ENCODE measurements around the gene AFAP1L1.

The AFAP1L1 gene

DNA sequence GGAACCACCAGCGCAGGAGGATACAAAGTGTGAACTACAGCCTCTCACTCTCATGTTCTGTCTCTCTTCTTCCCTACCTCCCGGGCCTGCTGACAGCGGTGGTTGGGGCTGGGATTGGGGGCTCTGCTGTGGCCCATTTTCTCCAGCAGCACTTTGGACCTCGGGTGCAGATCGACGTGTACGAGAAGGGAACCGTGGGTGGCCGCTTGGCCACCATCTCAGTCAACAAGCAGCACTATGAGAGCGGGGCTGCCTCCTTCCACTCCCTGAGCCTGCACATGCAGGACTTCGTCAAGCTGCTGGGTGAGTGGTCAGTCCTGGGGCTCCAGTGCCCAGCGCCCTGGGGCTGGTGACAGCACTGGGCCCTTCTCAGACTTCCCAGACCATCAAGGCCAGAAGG is 90.9 kb downstream of the AFAP1L1 start:
- H3K9ac ChIP-seq (ENCODE audit: low read length): peak overlapping the region; percentile 37; the same call in 1 of the 2 replicates
- no peaks in the 10 kb centered on the region for H3K36me3 ChIP-seq (replicated peaks; ENCODE audit: insufficient read depth, low read length)
- no peaks in the 10 kb centered on the region for H3K9me2 ChIP-seq (replicated peaks; ENCODE audit: insufficient read depth, low read length)
- H3K4me1 ChIP-seq (ENCODE audit: low read length): peaks cover 52% of the 10 kb centered on the region
- H3K79me2 ChIP-seq (ENCODE audit: low read length): peaks cover 16% of the 10 kb centered on the region
- H2AFZ ChIP-seq (ENCODE audit: low read length): peak overlapping the region; percentile 48; the same call in 1 of the 2 replicates
- H3K27me3 ChIP-seq (replicated peaks; ENCODE audit: insufficient read depth, low read length): no peaks in the 10 kb centered on the region
- H3F3A ChIP-seq (ENCODE audit: insufficient read depth, low read length): peaks cover 21% of the 10 kb centered on the region
- no peaks in the 10 kb centered on the region for H4K20me1 ChIP-seq (ENCODE audit: insufficient read depth, low read length)
- DNase-seq: no peak
- no peak for TF ChIP-seq EZH2 (optimal IDR thresholded peaks at IDR 0.05; ENCODE audit: low read depth, low read length)
- no peak for TF ChIP-seq CTCF (IDR thresholded peaks at IDR 0.05; ENCODE audit: low read length)
- no peak for TF ChIP-seq EZH2phosphoT487 (IDR thresholded peaks at IDR 0.05; ENCODE audit: low read length)
- H3K9me3 ChIP-seq (replicated peaks; ENCODE audit: insufficient read depth, low read length): no peaks in the 10 kb centered on the region
- peak overlapping the region; percentile 19 for H3K4me3 ChIP-seq (ENCODE audit: low read length)
- H3K4me2 ChIP-seq (ENCODE audit: low read depth, low read length): peak overlapping the region; percentile 75
- peak overlapping the region; percentile 65; the same call in 1 of the 2 replicates for H3K27ac ChIP-seq (ENCODE audit: low read length)

DNA sequence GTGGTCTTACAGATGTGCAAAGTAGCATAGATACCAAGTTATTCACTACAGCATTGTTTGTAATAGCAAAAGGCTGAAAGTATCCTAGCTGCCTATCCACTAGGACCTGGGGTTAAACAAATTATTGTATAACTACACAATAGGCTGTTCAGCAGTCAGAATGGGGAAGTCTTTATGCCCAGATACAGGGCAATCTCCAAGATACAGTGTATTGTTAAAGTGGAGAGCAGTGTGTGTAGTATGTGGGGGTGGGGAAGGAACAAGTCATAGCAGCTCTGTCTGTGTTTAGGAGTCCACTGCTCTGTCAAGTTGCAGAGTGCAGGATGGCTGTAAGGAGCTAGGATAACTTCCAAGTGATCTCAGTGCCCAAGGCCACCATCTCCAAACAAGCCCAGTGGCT is 91.7 kb downstream of the AFAP1L1 start:
- Histone ChIP-seq H3K27ac (ENCODE audit: low read length) (no peak overlapping the region), H3K9ac (ENCODE audit: low read length) (no peak overlapping the region), H3K4me1 (ENCODE audit: low read length) (peaks cover 57% of the 10 kb centered on the region), H2AFZ (ENCODE audit: low read length) (no peak overlapping the region), H3K79me2 (ENCODE audit: low read length) (peaks cover 11% of the 10 kb centered on the region), H3K36me3 (replicated peaks; ENCODE audit: insufficient read depth, low read length) (no peaks in the 10 kb centered on the region), H3K9me2 (replicated peaks; ENCODE audit: insufficient read depth, low read length) (no peaks in the 10 kb centered on the region), H3F3A (ENCODE audit: insufficient read depth, low read length) (peaks cover 20% of the 10 kb centered on the region), H4K20me1 (ENCODE audit: insufficient read depth, low read length) (no peaks in the 10 kb centered on the region), H3K4me2 (ENCODE audit: low read depth, low read length) (peak overlapping the region; percentile 75; the same call in 1 of the 2 replicates), H3K9me3 (replicated peaks; ENCODE audit: insufficient read depth, low read length) (no peaks in the 10 kb centered on the region), H3K4me3 (ENCODE audit: low read length) (no peak overlapping the region), H3K27me3 (replicated peaks; ENCODE audit: insufficient read depth, low read length) (no peaks in the 10 kb centered on the region)
- DNase-seq: peak; percentile 4
- TF ChIP-seq EZH2 (optimal IDR thresholded peaks at IDR 0.05; ENCODE audit: low read depth, low read length) (no peak), CTCF (IDR thresholded peaks at IDR 0.05; ENCODE audit: low read length) (no peak)

DNA sequence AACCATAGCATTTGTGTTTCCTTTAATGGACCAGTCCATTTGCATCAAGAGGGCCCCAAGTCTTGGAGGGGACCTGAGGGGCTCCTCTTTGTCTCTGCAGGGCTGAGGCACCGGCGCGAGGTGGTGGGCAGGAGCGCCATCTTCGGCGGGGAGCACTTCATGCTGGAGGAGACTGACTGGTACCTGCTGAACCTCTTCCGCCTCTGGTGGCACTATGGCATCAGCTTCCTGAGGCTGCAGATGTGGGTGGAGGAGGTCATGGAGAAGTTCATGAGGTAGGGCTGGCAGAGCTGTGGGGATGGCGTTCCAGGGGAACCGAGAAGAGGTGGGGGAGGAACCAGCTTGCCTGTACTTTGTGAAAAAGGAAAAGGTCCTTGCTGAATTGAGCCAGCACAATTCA is 92.3 kb downstream of the AFAP1L1 start:
- Histone ChIP-seq H3K79me2 (ENCODE audit: low read length) (peaks cover 5% of the 10 kb centered on the region), H3K9ac (ENCODE audit: low read length) (no peak overlapping the region), H3K9me2 (replicated peaks; ENCODE audit: insufficient read depth, low read length) (no peaks in the 10 kb centered on the region), H3K27ac (ENCODE audit: low read length) (no peak overlapping the region), H3K4me3 (ENCODE audit: low read length) (no peak overlapping the region), H2AFZ (ENCODE audit: low read length) (no peak overlapping the region), H3F3A (ENCODE audit: insufficient read depth, low read length) (peaks cover 20% of the 10 kb centered on the region), H4K20me1 (ENCODE audit: insufficient read depth, low read length) (no peaks in the 10 kb centered on the region), H3K4me2 (ENCODE audit: low read depth, low read length) (no peak overlapping the region), H3K4me1 (ENCODE audit: low read length) (peaks cover 53% of the 10 kb centered on the region), H3K9me3 (replicated peaks; ENCODE audit: insufficient read depth, low read length) (no peaks in the 10 kb centered on the region), H3K36me3 (replicated peaks; ENCODE audit: insufficient read depth, low read length) (no peaks in the 10 kb centered on the region), H3K27me3 (replicated peaks; ENCODE audit: insufficient read depth, low read length) (no peaks in the 10 kb centered on the region)
- TF ChIP-seq EZH2phosphoT487 (IDR thresholded peaks at IDR 0.05; ENCODE audit: low read length) (no peak), CTCF (IDR thresholded peaks at IDR 0.05; ENCODE audit: low read length) (no peak), EZH2 (optimal IDR thresholded peaks at IDR 0.05; ENCODE audit: low read depth, low read length) (no peak)
- DNase-seq: peak; percentile 3
